ENCODE results near the gene AMPD3.

The AMPD3 gene

GRCh38 chr11:10457901-10458300, 2.8 kb downstream of the AMPD3 start:
- H3K27me3 Mint-ChIP-seq: no peaks in the 10 kb centered on the region
- H3K27ac Mint-ChIP-seq: peak overlapping the region; percentile 95 to 98
- peaks cover 19% of the 10 kb centered on the region for H3K36me3 Mint-ChIP-seq (ENCODE audit: insufficient read depth)
- DNase-seq (no peak), ATAC-seq (replicated peaks) (no peak)
- peaks cover 45 to 52% of the 10 kb centered on the region in 2 donors for H3K4me1 Mint-ChIP-seq (ENCODE audit: low read depth in 2 of 2)
- no peaks in the 10 kb centered on the region for H3K9me3 Mint-ChIP-seq
- peak overlapping the region; percentile 87 to 92 for H3K4me3 Mint-ChIP-seq

- peak; percentile 69 for ATAC-seq (replicated peaks)
- H3K9me3 Mint-ChIP-seq: no peaks in the 10 kb centered on the region
- H3K4me3 Mint-ChIP-seq: peak overlapping the region; percentile 80 to 84
- DNase-seq: peak; percentile 45 to 52 (median 50)
- H3K4me1 Mint-ChIP-seq (ENCODE audit: low read depth in 2 of 2): peaks cover 46 to 53% of the 10 kb centered on the region in 2 donors
- H3K27ac Mint-ChIP-seq: peak overlapping the region; percentile 98
- H3K36me3 Mint-ChIP-seq (ENCODE audit: insufficient read depth): peaks cover 23% of the 10 kb centered on the region
- H3K27me3 Mint-ChIP-seq: no peaks in the 10 kb centered on the region
Measured at GRCh38 chr11:10459029-10459970, 4.2 kb downstream of the AMPD3 start.

GRCh38 chr11:10460611-10461275, 5.7 kb downstream of the AMPD3 start:
- ATAC-seq (replicated peaks): no peak
- H3K27me3 Mint-ChIP-seq: no peaks in the 10 kb centered on the region
- no peaks in the 10 kb centered on the region for H3K9me3 Mint-ChIP-seq
- H3K36me3 Mint-ChIP-seq (ENCODE audit: insufficient read depth): peaks cover 25% of the 10 kb centered on the region
- H3K4me3 Mint-ChIP-seq: peak overlapping the region in 1 of 2 donors; percentile 8
- H3K4me1 Mint-ChIP-seq (ENCODE audit: low read depth in 2 of 2): peaks cover 45 to 50% of the 10 kb centered on the region in 2 donors
- no peak for DNase-seq
- peak overlapping the region; percentile 98 for H3K27ac Mint-ChIP-seq

- ATAC-seq (replicated peaks) (no peak), DNase-seq (no peak)
- Mint-ChIP-seq H3K4me1 (ENCODE audit: low read depth in 2 of 2) (peaks cover 44 to 45% of the 10 kb centered on the region in 2 donors), H3K4me3 (no peak overlapping the region), H3K27ac (peak overlapping the region in 1 of 2 donors; percentile 98), H3K36me3 (ENCODE audit: insufficient read depth) (peaks cover 23% of the 10 kb centered on the region), H3K27me3 (no peaks in the 10 kb centered on the region), H3K9me3 (no peaks in the 10 kb centered on the region)
Measured at GRCh38 chr11:10461276-10461790, 6.3 kb downstream of the AMPD3 start.

GRCh38 chr11:10462746-10463300, 7.8 kb downstream of the AMPD3 start:
- H3K4me3 Mint-ChIP-seq: no peak overlapping the region
- H3K9me3 Mint-ChIP-seq: no peaks in the 10 kb centered on the region
- H3K36me3 Mint-ChIP-seq (ENCODE audit: insufficient read depth): peaks cover 21% of the 10 kb centered on the region
- no peaks in the 10 kb centered on the region for H3K27me3 Mint-ChIP-seq
- DNase-seq: no peak
- peak overlapping the region in 1 of 2 donors; percentile 11 for H3K27ac Mint-ChIP-seq
- ATAC-seq (replicated peaks): no peak
- H3K4me1 Mint-ChIP-seq (ENCODE audit: low read depth in 2 of 2): peaks cover 32 to 36% of the 10 kb centered on the region in 2 donors

- peaks cover 33 to 48% of the 10 kb centered on the region in 2 donors for H3K4me1 Mint-ChIP-seq (ENCODE audit: low read depth in 2 of 2)
- peak overlapping the region; percentile 64 to 65 for H3K27ac Mint-ChIP-seq
- no peak overlapping the region for H3K4me3 Mint-ChIP-seq
- H3K9me3 Mint-ChIP-seq: no peaks in the 10 kb centered on the region
- ATAC-seq (replicated peaks) (no peak), DNase-seq (no peak)
- no peaks in the 10 kb centered on the region for H3K27me3 Mint-ChIP-seq
- peaks cover 14% of the 10 kb centered on the region for H3K36me3 Mint-ChIP-seq (ENCODE audit: insufficient read depth)
Measured at GRCh38 chr11:10473371-10473770, 18.3 kb downstream of the AMPD3 start.

GRCh38 chr11:10474551-10474950, 19.5 kb downstream of the AMPD3 start:
- ATAC-seq (replicated peaks) (no peak), DNase-seq (no peak)
- H3K27ac Mint-ChIP-seq: peak overlapping the region; percentile 86 to 93
- peaks cover 33 to 45% of the 10 kb centered on the region in 2 donors for H3K4me1 Mint-ChIP-seq (ENCODE audit: low read depth in 2 of 2)
- H3K4me3 Mint-ChIP-seq: no peak overlapping the region
- no peaks in the 10 kb centered on the region for H3K27me3 Mint-ChIP-seq
- peaks cover 16% of the 10 kb centered on the region for H3K36me3 Mint-ChIP-seq (ENCODE audit: insufficient read depth)
- H3K9me3 Mint-ChIP-seq: no peaks in the 10 kb centered on the region

- H3K4me3 Mint-ChIP-seq: no peak overlapping the region
- peaks cover 37 to 45% of the 10 kb centered on the region in 2 donors for H3K4me1 Mint-ChIP-seq (ENCODE audit: low read depth in 2 of 2)
- peak overlapping the region; percentile 86 to 87 for H3K27ac Mint-ChIP-seq
- no peaks in the 10 kb centered on the region for H3K9me3 Mint-ChIP-seq
- H3K36me3 Mint-ChIP-seq (ENCODE audit: insufficient read depth): peaks cover 13% of the 10 kb centered on the region
- ATAC-seq (replicated peaks): no peak
- H3K27me3 Mint-ChIP-seq: no peaks in the 10 kb centered on the region
- no peak for DNase-seq
Measured at GRCh38 chr11:10476342-10476741, 21.3 kb downstream of the AMPD3 start.

- H3K4me3 Mint-ChIP-seq: no peak overlapping the region
- peaks cover 18% of the 10 kb centered on the region for H3K36me3 Mint-ChIP-seq (ENCODE audit: insufficient read depth)
- H3K4me1 Mint-ChIP-seq (ENCODE audit: low read depth in 2 of 2): peaks cover 38 to 45% of the 10 kb centered on the region in 2 donors
- peak overlapping the region; percentile 86 to 87 for H3K27ac Mint-ChIP-seq
- ATAC-seq (replicated peaks) (no peak), DNase-seq (no peak)
- H3K9me3 Mint-ChIP-seq: no peaks in the 10 kb centered on the region
- no peaks in the 10 kb centered on the region for H3K27me3 Mint-ChIP-seq
Measured at GRCh38 chr11:10476927-10477689, 22.0 kb downstream of the AMPD3 start.

- no peak for ATAC-seq (replicated peaks)
- no peak overlapping the region for H3K4me3 Mint-ChIP-seq
- H3K27me3 Mint-ChIP-seq: no peaks in the 10 kb centered on the region
- DNase-seq: no peak
- peaks cover 21% of the 10 kb centered on the region for H3K36me3 Mint-ChIP-seq (ENCODE audit: insufficient read depth)
- peaks cover 37 to 43% of the 10 kb centered on the region in 2 donors for H3K4me1 Mint-ChIP-seq (ENCODE audit: low read depth in 2 of 2)
- H3K9me3 Mint-ChIP-seq: no peaks in the 10 kb centered on the region
- H3K27ac Mint-ChIP-seq: peak overlapping the region; percentile 5 to 72
Measured at GRCh38 chr11:10477690-10478046, 22.6 kb downstream of the AMPD3 start.

- H3K36me3 Mint-ChIP-seq (ENCODE audit: insufficient read depth): peaks cover 20% of the 10 kb centered on the region
- no peaks in the 10 kb centered on the region for H3K9me3 Mint-ChIP-seq
- no peak overlapping the region for H3K4me3 Mint-ChIP-seq
- H3K27me3 Mint-ChIP-seq: no peaks in the 10 kb centered on the region
- peaks cover 37 to 39% of the 10 kb centered on the region in 2 donors for H3K4me1 Mint-ChIP-seq (ENCODE audit: low read depth in 2 of 2)
- DNase-seq: no peak
- no peak for ATAC-seq (replicated peaks)
- peak overlapping the region; percentile 5 to 72 for H3K27ac Mint-ChIP-seq
Measured at GRCh38 chr11:10478066-10478465, 23.0 kb downstream of the AMPD3 start.

GRCh38 chr11:10478574-10479550, 23.8 kb downstream of the AMPD3 start:
- Mint-ChIP-seq H3K36me3 (ENCODE audit: insufficient read depth) (peaks cover 18% of the 10 kb centered on the region), H3K4me3 (no peak overlapping the region), H3K27me3 (no peaks in the 10 kb centered on the region), H3K27ac (peak overlapping the region; percentile 5 to 72), H3K9me3 (no peaks in the 10 kb centered on the region), H3K4me1 (ENCODE audit: low read depth in 2 of 2) (peaks cover 30 to 31% of the 10 kb centered on the region in 2 donors)
- ATAC-seq (replicated peaks) (no peak), DNase-seq (no peak)

Data from effector memory CD8-positive, alpha-beta T cell (primary cell).